A549 (cell line): ENCODE measurements around the gene ZNF768. TPM values are rescaled to one million over a fixed set of nuclear protein-coding genes. Genes with fewer than 3 reads are reported as not detected.

Experiments used
- ATAC-seq, 2 experiments: fragments of 200-7000 bp in 1 of 2; fragments of >200 bp in 1 of 2; cut with Nextera tagmentation in 1 of 2; cut with Tn5 transposase in 1 of 2; 3 replicates each; pipeline versions ENCODE4 v1.8.0 to v1.9.1; 2018 to 2020; ENCODE audit warnings: mild to moderate bottlenecking in 1 of 2, moderate library complexity in 1 of 2
- CTCF ChIA-PET: fragments of 300-600 bp; sonication (Branson Sonifier 250); formaldehyde crosslinking; extraction: SDS; loops from one replicate; lab custom pipeline; 2021; ENCODE audit warnings: antibody characterized with exemption, inconsistent platforms; lab: Yijun Ruan, JAX
- POLR2A ChIA-PET: fragments of 350-600 bp; formaldehyde crosslinking; extraction: SDS; loops from one replicate; lab custom pipeline; 2021; ENCODE audit warnings: antibody characterized with exemption, inconsistent platforms; lab: Yijun Ruan, JAX
- DNase-seq, 2 experiments: peaks; one replicate each; pipeline versions ENCODE4 v3.0.0 to v3.0.0-alpha.2; 2011 to 2016; ENCODE audit warnings: low read depth in 1 of 2, low spot score in 1 of 2
- FAIRE-seq: peaks from 2 replicates; lab custom pipeline; 2011; peaks lifted over from hg19 to GRCh38; lab: Jason Lieb, UNC
- H3K27ac ChIP-seq, 2 experiments: fragments of >200 bp; sonication (Bioruptor Twin); formaldehyde crosslinking; 3 replicates each; pipeline ENCODE4 v1.5.1; 2016 to 2017
- H3K4me1 ChIP-seq: fragments of >200 bp; sonication (Bioruptor Twin); formaldehyde crosslinking; 3 replicates; pipeline ENCODE4 v1.6.1; 2016
- H3K4me2 ChIP-seq: fragments of >200 bp; sonication (Bioruptor Twin); formaldehyde crosslinking; 3 replicates; pipeline ENCODE4 v1.6.1; 2016
- H3K4me3 ChIP-seq: fragments of >200 bp; sonication (Bioruptor Twin); formaldehyde crosslinking; 3 replicates; pipeline ENCODE4 v1.5.1; 2016
- H3K9me3 ChIP-seq: fragments of >200 bp; sonication (Bioruptor Twin); formaldehyde crosslinking; 3 replicates; pipeline ENCODE4 v1.6.1; 2016
- GATA3 ChIP-seq: IDR thresholded peaks from 2 replicates; pipeline ENCODE4 v1.6.1; 2012; ENCODE audit warnings: borderline replicate concordance
- JUNB ChIP-seq: fragments of >200 bp; sonication (Bioruptor Twin); formaldehyde crosslinking; IDR thresholded peaks from 2 replicates; pipeline ENCODE4 v1.6.1; 2016
- MAFK ChIP-seq: fragments of 450-650 bp; IDR thresholded peaks from 2 replicates; pipeline ENCODE4 v1.6.1; 2014; ENCODE audit not compliant: partially characterized antibody
- ZFP36 ChIP-seq: fragments of 450-650 bp; IDR thresholded peaks from 2 replicates; pipeline ENCODE4 v1.6.1; 2014; ENCODE audit warnings: borderline replicate concordance; ENCODE audit not compliant: partially characterized antibody
- WGBS: methylation state at CpG from one replicate; pipeline ENCODE4 v1.1.6; 2017; ENCODE audit errors: missing lambda C conversion rate; 5-methylcytosine and 5-hydroxymethylcytosine counted together
- polyA plus RNA-seq, 4 experiments: library from polyadenylated mRNA; depleted of rRNA in 3 of 4; stranded (reverse); fragments of >200 nt; fragmentation: RNase III in 1 of 4; extraction: RNeasy Plus Mini Kit Qiagen cat#74134 plus additional on column Dnase treatment in 1 of 4; gene quantifications; 2 replicates in 3 of 4; 3 replicates in 1 of 4; pipeline ENCODE4 v1.2.3, GENCODE V29; 2011 to 2017
- small RNA-seq, 6 experiments: library from RNA; depleted of rRNA; stranded (forward); fragments of <200 nt; gene quantifications; one replicate each; pipeline ENCODE3, GENCODE V24; 2012

Gene ZNF768
- polyA plus RNA-seq, 2 of the 4 experiments (the other 2 are of a cell fraction) = 17.0 to 33.6 TPM

DNA sequence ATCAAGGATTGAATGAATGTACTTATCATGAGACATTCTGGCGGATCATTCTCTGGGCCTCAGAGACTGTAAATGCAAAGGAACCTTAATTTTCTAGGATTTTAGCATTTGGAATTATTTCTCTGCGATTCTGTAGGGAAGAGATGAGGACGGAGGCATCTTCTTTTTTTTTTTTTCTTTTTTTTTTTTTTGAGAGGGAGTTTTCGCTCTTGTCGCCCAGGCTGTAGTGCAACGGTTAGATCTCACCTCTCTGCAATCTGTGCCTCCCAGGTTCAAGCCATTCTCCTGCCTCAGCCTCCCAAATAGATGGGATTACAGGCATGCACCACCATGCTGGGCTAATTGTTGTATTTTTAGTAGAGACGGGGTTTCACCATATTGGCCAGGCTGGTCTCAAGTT lies 51.7 kb downstream of the ZNF768 start (continued):
- no peak for TF ChIP-seq GATA3

DNA sequence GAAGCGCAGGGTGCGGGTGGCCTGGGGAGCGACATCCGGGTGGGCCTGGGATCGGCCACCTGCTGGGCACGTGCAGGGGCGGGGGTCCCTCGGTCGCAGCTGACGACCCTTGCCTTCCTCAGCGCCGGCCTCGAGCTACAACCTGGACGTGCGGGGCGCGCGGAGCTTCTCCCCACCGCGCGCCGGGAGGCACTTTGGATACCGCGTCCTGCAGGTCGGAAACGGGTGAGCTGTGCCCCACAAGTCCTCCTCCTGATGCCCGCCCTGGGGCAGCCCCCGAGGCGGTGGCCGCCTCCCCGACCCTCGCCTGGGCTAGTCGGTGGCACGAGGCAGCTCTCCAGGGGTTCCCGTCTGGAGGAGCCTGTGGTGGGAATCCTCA lies 52.3 kb downstream of the ZNF768 start:
- Histone ChIP-seq H3K27ac (no peak overlapping the region), H3K4me3 (no peak overlapping the region)
- 78% methylated on average over 23 of the region's 35 CpGs for WGBS
- TF ChIP-seq ZFP36 (no peak), JUNB (no peak), MAFK (no peak)
- TF ChIP-seq, all 56 proteins: peak for 0
- H3K4me1 ChIP-seq = no peaks in the 10 kb centered on the region
- ChIA-PET CTCF (interaction anchor here (1.2 kb wide), 2 partner anchors 24 to 44 kb away, joined by 5 read pairs; partner anchors contain the start of gene DCTPP1), POLR2A (no interaction called here)
- ATAC-seq (no peak; a peak in 2 of 6 replicates), DNase-seq (no peak), FAIRE-seq (no peak)
- no peaks in the 10 kb centered on the region for H3K9me3 ChIP-seq
- no peak overlapping the region for H3K4me2 ChIP-seq

Small RNA genes within 50 kb of the gene (small RNA-seq; reads per million reads assigned to genes)
- gene MIR4518 (0 to 1.3 (median 0) reads per million in 6 experiments), gene RNU7-61P (0 to 0.26 (median 0) reads per million in 6 experiments)

Other genes with a start within 250 kb of the ZNF768 start
- gene CD2BP2, start 171.3 kb downstream of the ZNF768 start, polyA plus RNA-seq (2011; rRNA removed) = 33.9 and 35.6 TPM in 2 replicates
- 48.5 to 54.5 TPM (median 54.0 TPM) in 3 replicates for gene CD2BP2, start 171.3 kb downstream of the ZNF768 start, polyA plus RNA-seq (2017; fragmentation: RNase III; extraction: RNeasy Plus Mini Kit Qiagen cat#74134 plus additional on column Dnase treatment)
- gene TBC1D10B, start 156.1 kb downstream of the ZNF768 start, polyA plus RNA-seq (2011; rRNA removed) = 10.9 and 12.6 TPM in 2 replicates
- 21.5 to 24.0 TPM (median 23.2 TPM) in 3 replicates for gene TBC1D10B, start 156.1 kb downstream of the ZNF768 start, polyA plus RNA-seq (2017; fragmentation: RNase III; extraction: RNeasy Plus Mini Kit Qiagen cat#74134 plus additional on column Dnase treatment)
- gene MYL11, start 151.8 kb downstream of the ZNF768 start, polyA plus RNA-seq (2011; rRNA removed) = not detected in 2 replicates
- 0.46 to 0.70 TPM (median 0.55 TPM) in 3 replicates for gene MYL11, start 151.8 kb downstream of the ZNF768 start, polyA plus RNA-seq (2017; fragmentation: RNase III; extraction: RNeasy Plus Mini Kit Qiagen cat#74134 plus additional on column Dnase treatment)
- 0.13 and 0.17 TPM in 2 replicates for gene SEPTIN1, start 144.0 kb downstream of the ZNF768 start, polyA plus RNA-seq (2011; rRNA removed)
- gene SEPTIN1, start 144.0 kb downstream of the ZNF768 start, polyA plus RNA-seq (2017; fragmentation: RNase III; extraction: RNeasy Plus Mini Kit Qiagen cat#74134 plus additional on column Dnase treatment) = 0.58 to 0.73 TPM (median 0.65 TPM) in 3 replicates
- gene ZNF48, start 131.1 kb downstream of the ZNF768 start, polyA plus RNA-seq (2011; rRNA removed) = 7.0 and 9.3 TPM in 2 replicates
- gene ZNF48, start 131.1 kb downstream of the ZNF768 start, polyA plus RNA-seq (2017; fragmentation: RNase III; extraction: RNeasy Plus Mini Kit Qiagen cat#74134 plus additional on column Dnase treatment) = 9.1 to 10.4 TPM (median 9.7 TPM) in 3 replicates
- 5.0 and 5.7 TPM in 2 replicates for gene ZNF771, start 119.0 kb downstream of the ZNF768 start, polyA plus RNA-seq (2011; rRNA removed)
- gene ZNF771, start 119.0 kb downstream of the ZNF768 start, polyA plus RNA-seq (2017; fragmentation: RNase III; extraction: RNeasy Plus Mini Kit Qiagen cat#74134 plus additional on column Dnase treatment) = 6.8 to 7.9 TPM (median 7.2 TPM) in 3 replicates
- gene DCTPP1, start 96.5 kb downstream of the ZNF768 start, polyA plus RNA-seq (2011; rRNA removed) = 105 and 122 TPM in 2 replicates
- gene DCTPP1, start 96.5 kb downstream of the ZNF768 start, polyA plus RNA-seq (2017; fragmentation: RNase III; extraction: RNeasy Plus Mini Kit Qiagen cat#74134 plus additional on column Dnase treatment) = 114 to 121 TPM (median 120 TPM) in 3 replicates
- 61.5 and 72.6 TPM in 2 replicates for gene SEPHS2, start 80.7 kb downstream of the ZNF768 start, polyA plus RNA-seq (2011; rRNA removed)
- 42.8 to 48.9 TPM (median 47.8 TPM) in 3 replicates for gene SEPHS2, start 80.7 kb downstream of the ZNF768 start, polyA plus RNA-seq (2017; fragmentation: RNase III; extraction: RNeasy Plus Mini Kit Qiagen cat#74134 plus additional on column Dnase treatment)
- gene ITGAL, start 53.8 kb downstream of the ZNF768 start, polyA plus RNA-seq (2011; rRNA removed) = 0.40 and 0.94 TPM in 2 replicates
- 0.08 to 0.51 TPM (median 0.17 TPM) in 3 replicates for gene ITGAL, start 53.8 kb downstream of the ZNF768 start, polyA plus RNA-seq (2017; fragmentation: RNase III; extraction: RNeasy Plus Mini Kit Qiagen cat#74134 plus additional on column Dnase treatment)
- 4.8 and 5.2 TPM in 2 replicates for gene ZNF747, start 8.3 kb upstream of the ZNF768 start, polyA plus RNA-seq (2011; rRNA removed)
- gene ZNF747, start 8.3 kb upstream of the ZNF768 start, polyA plus RNA-seq (2017; fragmentation: RNase III; extraction: RNeasy Plus Mini Kit Qiagen cat#74134 plus additional on column Dnase treatment) = 3.6 to 5.0 TPM (median 4.6 TPM) in 3 replicates
- gene ZNF764, start 31.8 kb upstream of the ZNF768 start, polyA plus RNA-seq (2011; rRNA removed) = 2.9 and 3.0 TPM in 2 replicates
- 3.5 to 4.0 TPM (median 4.0 TPM) in 3 replicates for gene ZNF764, start 31.8 kb upstream of the ZNF768 start, polyA plus RNA-seq (2017; fragmentation: RNase III; extraction: RNeasy Plus Mini Kit Qiagen cat#74134 plus additional on column Dnase treatment)
- gene ZNF688, start 45.1 kb upstream of the ZNF768 start, polyA plus RNA-seq (2011; rRNA removed) = 4.8 and 6.7 TPM in 2 replicates
- gene ZNF688, start 45.1 kb upstream of the ZNF768 start, polyA plus RNA-seq (2017; fragmentation: RNase III; extraction: RNeasy Plus Mini Kit Qiagen cat#74134 plus additional on column Dnase treatment) = 4.6 to 5.4 TPM (median 4.8 TPM) in 3 replicates
- not detected in 2 replicates for gene ZNF785, start 59.1 kb upstream of the ZNF768 start, polyA plus RNA-seq (2011; rRNA removed)
- not detected in 3 replicates for gene ZNF785, start 59.1 kb upstream of the ZNF768 start, polyA plus RNA-seq (2017; fragmentation: RNase III; extraction: RNeasy Plus Mini Kit Qiagen cat#74134 plus additional on column Dnase treatment)
- 6.8 and 7.1 TPM in 2 replicates for gene ZNF689, start 83.8 kb upstream of the ZNF768 start, polyA plus RNA-seq (2011; rRNA removed)
- gene ZNF689, start 83.8 kb upstream of the ZNF768 start, polyA plus RNA-seq (2017; fragmentation: RNase III; extraction: RNeasy Plus Mini Kit Qiagen cat#74134 plus additional on column Dnase treatment) = 6.5 to 7.4 TPM (median 7.0 TPM) in 3 replicates
- 6.3 and 8.4 TPM in 2 replicates for gene PRR14, start 124.4 kb upstream of the ZNF768 start, polyA plus RNA-seq (2011; rRNA removed)
- 16.2 to 19.2 TPM (median 18.2 TPM) in 3 replicates for gene PRR14, start 124.4 kb upstream of the ZNF768 start, polyA plus RNA-seq (2017; fragmentation: RNase III; extraction: RNeasy Plus Mini Kit Qiagen cat#74134 plus additional on column Dnase treatment)
- 5.9 and 8.1 TPM in 2 replicates for gene FBRS, start 131.9 kb upstream of the ZNF768 start, polyA plus RNA-seq (2011; rRNA removed)
- gene FBRS, start 131.9 kb upstream of the ZNF768 start, polyA plus RNA-seq (2017; fragmentation: RNase III; extraction: RNeasy Plus Mini Kit Qiagen cat#74134 plus additional on column Dnase treatment) = 29.0 to 34.8 TPM (median 33.3 TPM) in 3 replicates
- gene SRCAP, start 172.6 kb upstream of the ZNF768 start, polyA plus RNA-seq (2011; rRNA removed) = 6.2 and 10.0 TPM in 2 replicates
- 18.9 to 19.9 TPM (median 19.5 TPM) in 3 replicates for gene SRCAP, start 172.6 kb upstream of the ZNF768 start, polyA plus RNA-seq (2017; fragmentation: RNase III; extraction: RNeasy Plus Mini Kit Qiagen cat#74134 plus additional on column Dnase treatment)
- 28.0 and 30.0 TPM in 2 replicates for gene PHKG2, start 221.9 kb upstream of the ZNF768 start, polyA plus RNA-seq (2011; rRNA removed)
- 37.1 to 42.0 TPM (median 37.3 TPM) in 3 replicates for gene PHKG2, start 221.9 kb upstream of the ZNF768 start, polyA plus RNA-seq (2017; fragmentation: RNase III; extraction: RNeasy Plus Mini Kit Qiagen cat#74134 plus additional on column Dnase treatment)
- 3.5 and 4.5 TPM in 2 replicates for gene CFAP119, start 235.5 kb upstream of the ZNF768 start, polyA plus RNA-seq (2011; rRNA removed)
- gene CFAP119, start 235.5 kb upstream of the ZNF768 start, polyA plus RNA-seq (2017; fragmentation: RNase III; extraction: RNeasy Plus Mini Kit Qiagen cat#74134 plus additional on column Dnase treatment) = 7.7 to 9.9 TPM (median 9.5 TPM) in 3 replicates
- gene RNF40, start 235.8 kb upstream of the ZNF768 start, polyA plus RNA-seq (2011; rRNA removed) = 66.1 and 88.8 TPM in 2 replicates
- 63.9 to 69.9 TPM (median 66.4 TPM) in 3 replicates for gene RNF40, start 235.8 kb upstream of the ZNF768 start, polyA plus RNA-seq (2017; fragmentation: RNase III; extraction: RNeasy Plus Mini Kit Qiagen cat#74134 plus additional on column Dnase treatment)